ENCODE measurements around the gene BMP7.

DNA sequence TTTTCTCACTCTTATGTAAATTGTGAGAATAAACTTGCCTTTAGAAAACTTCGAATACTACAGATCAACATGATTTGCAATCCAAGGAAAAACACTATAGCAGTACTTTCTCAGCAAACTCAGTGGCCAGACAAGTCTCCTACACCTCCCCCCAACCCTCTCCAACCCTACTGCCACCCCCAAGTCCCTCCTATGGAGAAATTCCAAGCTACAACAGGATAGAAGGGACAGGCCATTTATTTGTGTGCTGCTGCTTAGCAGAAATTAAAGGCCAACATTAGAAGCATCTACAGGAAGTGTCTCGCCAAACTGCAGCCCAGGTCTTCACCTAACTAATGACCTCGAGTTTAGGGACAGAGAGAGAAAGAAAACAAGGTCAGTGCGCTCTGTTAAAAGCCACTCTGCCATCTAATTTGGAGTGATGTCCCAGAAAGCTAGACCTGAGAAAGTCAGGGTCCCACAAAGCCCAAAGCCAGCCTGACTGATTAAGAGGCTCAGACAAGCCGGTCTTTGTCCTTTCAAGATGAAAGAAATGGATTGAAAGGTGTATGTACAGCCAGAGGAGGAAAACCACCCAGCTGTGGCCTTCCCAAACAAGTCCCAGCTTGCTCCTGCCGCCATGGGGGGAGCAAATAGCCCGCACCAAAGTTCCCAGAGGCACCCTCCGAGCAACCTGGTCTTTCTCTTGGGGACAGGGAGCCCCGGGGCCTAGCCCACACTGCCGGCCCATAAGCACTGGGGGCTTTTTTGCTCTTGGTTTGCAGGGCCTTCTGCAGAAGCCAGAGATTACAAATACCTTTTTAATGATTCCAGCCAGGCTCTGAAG is 3.4 kb downstream of the BMP7 start:
- TF ChIP-seq, protein P1, sequence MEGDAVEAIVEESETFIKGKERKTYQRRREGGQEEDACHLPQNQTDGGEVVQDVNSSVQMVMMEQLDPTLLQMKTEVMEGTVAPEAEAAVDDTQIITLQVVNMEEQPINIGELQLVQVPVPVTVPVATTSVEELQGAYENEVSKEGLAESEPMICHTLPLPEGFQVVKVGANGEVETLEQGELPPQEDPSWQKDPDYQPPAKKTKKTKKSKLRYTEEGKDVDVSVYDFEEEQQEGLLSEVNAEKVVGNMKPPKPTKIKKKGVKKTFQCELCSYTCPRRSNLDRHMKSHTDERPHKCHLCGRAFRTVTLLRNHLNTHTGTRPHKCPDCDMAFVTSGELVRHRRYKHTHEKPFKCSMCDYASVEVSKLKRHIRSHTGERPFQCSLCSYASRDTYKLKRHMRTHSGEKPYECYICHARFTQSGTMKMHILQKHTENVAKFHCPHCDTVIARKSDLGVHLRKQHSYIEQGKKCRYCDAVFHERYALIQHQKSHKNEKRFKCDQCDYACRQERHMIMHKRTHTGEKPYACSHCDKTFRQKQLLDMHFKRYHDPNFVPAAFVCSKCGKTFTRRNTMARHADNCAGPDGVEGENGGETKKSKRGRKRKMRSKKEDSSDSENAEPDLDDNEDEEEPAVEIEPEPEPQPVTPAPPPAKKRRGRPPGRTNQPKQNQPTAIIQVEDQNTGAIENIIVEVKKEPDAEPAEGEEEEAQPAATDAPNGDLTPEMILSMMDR (IDR thresholded peaks at IDR 0.05) = no peak
- TF ChIP-seq POLR2A (IDR thresholded peaks at IDR 0.05) = no peak
